GM18907 (cell line): ENCODE measurements around the gene NCAN.

Experiments
- ATAC-seq: cut with Tn5 transposase; IDR thresholded peaks from one replicate; pipeline ENCODE4 v1.9.1; 2021; ENCODE audit warnings: mild to moderate bottlenecking, moderate library complexity; ENCODE audit not compliant: unreplicated experiment

Gene NCAN

GRCh38 chr19:19258589-19259338 lies 47.0 kb downstream of the NCAN start:
- no peak for ATAC-seq

- ATAC-seq = no peak
Observed at GRCh38 chr19:19259741-19260140, 48.0 kb downstream of the NCAN start.

- no peak for ATAC-seq
Observed at GRCh38 chr19:19260417-19261214, 48.9 kb downstream of the NCAN start.

GRCh38 chr19:19261350-19262189 lies 49.8 kb downstream of the NCAN start:
- ATAC-seq = no peak

- ATAC-seq = no peak
Observed at GRCh38 chr19:19262190-19263057, 50.7 kb downstream of the NCAN start.

- no peak for ATAC-seq
Observed at GRCh38 chr19:19263886-19264487, 52.2 kb downstream of the NCAN start.

GRCh38 chr19:19267305-19267704 lies 55.5 kb downstream of the NCAN start:
- no peak for ATAC-seq

GRCh38 chr19:19268453-19269385 lies 57.0 kb downstream of the NCAN start:
- no peak for ATAC-seq

- ATAC-seq = no peak
Observed at GRCh38 chr19:19269952-19270694, 58.4 kb downstream of the NCAN start.

- ATAC-seq = no peak
Observed at GRCh38 chr19:19270749-19271571, 59.2 kb downstream of the NCAN start.

GRCh38 chr19:19271828-19272599 lies 60.3 kb downstream of the NCAN start:
- no peak for ATAC-seq

- ATAC-seq = no peak
Observed at GRCh38 chr19:19274146-19274545, 62.4 kb downstream of the NCAN start.

- no peak for ATAC-seq
Observed at GRCh38 chr19:19274716-19275565, 63.2 kb downstream of the NCAN start.

GRCh38 chr19:19276386-19276785 lies 64.6 kb downstream of the NCAN start:
- ATAC-seq = no peak

GRCh38 chr19:19276851-19277250 lies 65.1 kb downstream of the NCAN start:
- no peak for ATAC-seq

GRCh38 chr19:19278315-19278714 lies 66.6 kb downstream of the NCAN start:
- no peak for ATAC-seq
